ENCODE results near the gene FAM193B.

DNA sequence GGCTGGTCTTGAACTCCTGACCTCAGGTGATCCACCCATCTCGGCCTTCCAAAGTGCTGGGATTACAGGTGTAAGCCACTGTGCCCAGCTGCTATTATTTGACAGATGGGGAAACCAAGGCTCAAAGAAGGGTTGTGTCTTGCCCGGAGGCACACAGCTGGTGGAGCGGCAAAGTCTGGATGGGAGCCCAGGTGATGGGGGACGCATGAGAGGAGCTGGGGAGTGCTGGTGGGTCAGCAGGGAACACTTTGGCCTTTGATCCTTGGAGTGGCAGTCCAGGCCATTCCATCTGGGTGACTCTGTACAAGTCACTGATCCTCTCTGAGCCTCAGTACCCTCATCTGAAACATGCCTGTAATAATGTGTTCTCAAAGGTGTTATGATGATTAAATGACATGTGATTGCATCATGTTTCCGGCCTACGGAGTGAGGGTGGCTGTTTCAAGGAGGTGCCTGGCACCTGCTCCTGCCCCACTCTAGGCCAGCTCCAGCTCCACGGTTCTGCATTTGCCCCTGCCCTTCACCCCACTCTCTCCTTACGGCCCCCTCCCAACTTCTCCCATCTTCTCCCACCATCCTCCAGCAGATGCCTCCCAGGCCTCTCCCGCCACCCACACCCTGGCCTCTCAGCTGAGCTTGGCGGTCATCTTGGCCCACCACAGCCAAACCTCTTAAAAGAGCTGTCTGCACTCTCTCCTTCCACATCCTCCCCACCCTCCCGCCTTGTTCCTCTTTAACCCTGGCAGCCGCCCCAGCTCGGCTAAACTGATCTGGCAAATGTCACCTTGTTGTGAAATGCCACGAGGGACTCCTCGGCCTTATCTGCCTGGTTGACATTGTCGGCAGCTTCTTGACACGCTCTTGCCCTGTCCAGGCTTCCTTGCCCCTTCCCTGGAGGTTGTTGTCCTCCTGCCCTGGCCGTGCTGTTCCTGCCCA, 75.4 kb downstream of the FAM193B start:
- TF ChIP-seq, protein P1, sequence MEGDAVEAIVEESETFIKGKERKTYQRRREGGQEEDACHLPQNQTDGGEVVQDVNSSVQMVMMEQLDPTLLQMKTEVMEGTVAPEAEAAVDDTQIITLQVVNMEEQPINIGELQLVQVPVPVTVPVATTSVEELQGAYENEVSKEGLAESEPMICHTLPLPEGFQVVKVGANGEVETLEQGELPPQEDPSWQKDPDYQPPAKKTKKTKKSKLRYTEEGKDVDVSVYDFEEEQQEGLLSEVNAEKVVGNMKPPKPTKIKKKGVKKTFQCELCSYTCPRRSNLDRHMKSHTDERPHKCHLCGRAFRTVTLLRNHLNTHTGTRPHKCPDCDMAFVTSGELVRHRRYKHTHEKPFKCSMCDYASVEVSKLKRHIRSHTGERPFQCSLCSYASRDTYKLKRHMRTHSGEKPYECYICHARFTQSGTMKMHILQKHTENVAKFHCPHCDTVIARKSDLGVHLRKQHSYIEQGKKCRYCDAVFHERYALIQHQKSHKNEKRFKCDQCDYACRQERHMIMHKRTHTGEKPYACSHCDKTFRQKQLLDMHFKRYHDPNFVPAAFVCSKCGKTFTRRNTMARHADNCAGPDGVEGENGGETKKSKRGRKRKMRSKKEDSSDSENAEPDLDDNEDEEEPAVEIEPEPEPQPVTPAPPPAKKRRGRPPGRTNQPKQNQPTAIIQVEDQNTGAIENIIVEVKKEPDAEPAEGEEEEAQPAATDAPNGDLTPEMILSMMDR (IDR thresholded peaks at IDR 0.05 in 8 of 11, conservative IDR thresholded peaks at IDR 0.05 in 3 of 11), result no peak
- TF ChIP-seq POLR2A (IDR thresholded peaks at IDR 0.05), result no peak
